Measurements from ENCODE around the gene BLOC1S3. TPM values are rescaled to one million over a fixed set of nuclear protein-coding genes. Genes with fewer than 3 reads are reported as not detected.

The BLOC1S3 gene
- total and polyA plus RNA-seq, 2 of the 4 experiments (the other 2 are of a cell fraction): 1.1 to 4.9 TPM

GRCh38 chr19:45172173-45172572 lies 6.4 kb upstream of the BLOC1S3 start:
- Histone ChIP-seq H4K91ac (ENCODE audit: insufficient read depth, low read depth, low read length) (no peak overlapping the region), H3K27me3 (ENCODE audit: control insufficient read depth, insufficient read depth, low read length) (peaks cover 2% of the 10 kb centered on the region; the same call in 1 of the 2 replicates), H3K79me1 (ENCODE audit: low read depth in 1 of 2, low read length in 2 of 2) (peaks cover 0 to 3% of the 10 kb centered on the region in 2 experiments; a peak in 1 of 4 replicates), H3K18ac (ENCODE audit: low read depth, low read length) (no peak overlapping the region), H3K36me3 (ENCODE audit: control insufficient read depth, insufficient read depth, low read length) (no peaks in the 10 kb centered on the region), H3K9ac (ENCODE audit: low read depth, low read length) (no peak overlapping the region), H3K27ac (ENCODE audit: insufficient read depth, low read length) (no peak overlapping the region), H3K4ac (ENCODE audit: low read depth, low read length) (no peak overlapping the region), H3K56ac (ENCODE audit: extremely low read depth, insufficient read depth, low read length) (no peak overlapping the region), H3K4me1 (ENCODE audit: control insufficient read depth, insufficient read depth, low read length) (peaks cover 2% of the 10 kb centered on the region), H4K8ac (ENCODE audit: low read depth in 2 of 2, low read length in 2 of 2) (no peak overlapping the region), H2BK15ac (ENCODE audit: low read depth, low read length) (no peak overlapping the region), H3K14ac (replicated peaks; ENCODE audit: low read depth, low read length) (no peak overlapping the region), H3K9me1 (ENCODE audit: insufficient read depth, low read length) (0 out of 2 replicates have a peak, but pooled peaks cover 3% of the 10 kb centered on the region), H2BK20ac (ENCODE audit: low read depth, low read length) (no peak overlapping the region), H2AK5ac (ENCODE audit: low read depth, low read length) (no peak overlapping the region), H4K5ac (ENCODE audit: low read depth, low read length) (no peak overlapping the region), H4K20me1 (ENCODE audit: insufficient read depth, low read length) (no peaks in the 10 kb centered on the region), H2BK120ac (ENCODE audit: low read depth, low read length) (no peak overlapping the region), H3K4me2 (ENCODE audit: low read depth, low read length) (no peak overlapping the region), H3K9me3 (ENCODE audit: control insufficient read depth, insufficient read depth, low read length) (no peaks in the 10 kb centered on the region), H2BK5ac (ENCODE audit: low read depth, low read length, poor library complexity, severe bottlenecking) (no peak overlapping the region), H3K4me3 (ENCODE audit: insufficient read depth, low read depth, low read length) (no peak overlapping the region), H2AFZ (replicated peaks; ENCODE audit: low read length, poor library complexity) (no peak overlapping the region), H2AK9ac (replicated peaks; ENCODE audit: low read depth, low read length, poor library complexity) (no peak overlapping the region), H3K23ac (ENCODE audit: low read depth, low read length) (no peak overlapping the region)
- DNase-seq: no peak
- dilution Hi-C loops (cut with HindIII; ENCODE audit: low sequenced_read_pairs, unreplicated experiment) (no loop called here), intact Hi-C loops (cut with micrococcal nuclease) (no loop called here), in situ Hi-C loops (cut with MboI; ENCODE audit: low sequenced_read_pairs) (no loop called here)
- WGBS, 2 experiments (ENCODE audit: extremely low coverage in 2 of 2, insufficient read length in 1 of 2): no CpG with 5 or more reads among the region's 4 CpGs
- TF ChIP-seq SMC3 (IDR thresholded peaks at IDR 0.05; ENCODE audit: low read depth, low read length) (no peak), NFE2L2 (IDR thresholded peaks at IDR 0.05; ENCODE audit: low read depth, low read length) (no peak), RFX5 (IDR thresholded peaks at IDR 0.05; ENCODE audit: low read depth, low read length) (no peak), CEBPB (IDR thresholded peaks at IDR 0.05; ENCODE audit: low read depth, low read length) (no peak), POLR2A (IDR thresholded peaks at IDR 0.05; ENCODE audit: low read depth, low read length) (no peak), CTCF (conservative IDR thresholded peaks at IDR 0.05; ENCODE audit: low read depth, low read length) (no peak), CHD1 (IDR thresholded peaks at IDR 0.05; ENCODE audit: low read depth, low read length) (no peak), USF2 (IDR thresholded peaks at IDR 0.05; ENCODE audit: low read depth, low read length) (no peak), FOS (IDR thresholded peaks at IDR 0.05; ENCODE audit: low read depth, low read length) (no peak), RAD21 (IDR thresholded peaks at IDR 0.05; ENCODE audit: low read length) (no peak), MXI1 (IDR thresholded peaks at IDR 0.05; ENCODE audit: borderline replicate concordance, low read depth, low read length) (no peak), MAZ (IDR thresholded peaks at IDR 0.05; ENCODE audit: borderline replicate concordance, low read depth, low read length) (no peak), RCOR1 (IDR thresholded peaks at IDR 0.05; ENCODE audit: insufficient replicate concordance, low read length) (no peak), BHLHE40 (IDR thresholded peaks at IDR 0.05; ENCODE audit: low read depth, low read length) (no peak), MAFK (IDR thresholded peaks at IDR 0.05; ENCODE audit: low read depth, low read length) (no peak)
- TF ChIP-seq, protein P1, sequence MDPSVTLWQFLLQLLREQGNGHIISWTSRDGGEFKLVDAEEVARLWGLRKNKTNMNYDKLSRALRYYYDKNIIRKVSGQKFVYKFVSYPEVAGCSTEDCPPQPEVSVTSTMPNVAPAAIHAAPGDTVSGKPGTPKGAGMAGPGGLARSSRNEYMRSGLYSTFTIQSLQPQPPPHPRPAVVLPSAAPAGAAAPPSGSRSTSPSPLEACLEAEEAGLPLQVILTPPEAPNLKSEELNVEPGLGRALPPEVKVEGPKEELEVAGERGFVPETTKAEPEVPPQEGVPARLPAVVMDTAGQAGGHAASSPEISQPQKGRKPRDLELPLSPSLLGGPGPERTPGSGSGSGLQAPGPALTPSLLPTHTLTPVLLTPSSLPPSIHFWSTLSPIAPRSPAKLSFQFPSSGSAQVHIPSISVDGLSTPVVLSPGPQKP (IDR thresholded peaks at IDR 0.05; ENCODE audit: borderline replicate concordance, low read depth, low read length): no peak
- no peak for ATAC-seq (ENCODE audit: low read depth)
- ChIA-PET POLR2A (ENCODE audit: unreplicated experiment) (no interaction called here), CTCF (no interaction called here)
- BruUV-seq (replicated peaks): no TSS peak
